ENCODE results near the gene ZDHHC22. TPM values are rescaled to one million over a fixed set of nuclear protein-coding genes. Genes with fewer than 3 reads are reported as not detected.

ZDHHC22 gene
- polyA plus RNA-seq, 3 donors, result 0.42 to 0.79 (median 0.55) TPM

GRCh38 chr14:77113644-77114043 is 27.9 kb downstream of the ZDHHC22 start:
- no peak for DNase-seq (ENCODE audit: extremely low read depth in 1 of 11, low read depth in 9 of 11, low spot score in 4 of 11)

DNA sequence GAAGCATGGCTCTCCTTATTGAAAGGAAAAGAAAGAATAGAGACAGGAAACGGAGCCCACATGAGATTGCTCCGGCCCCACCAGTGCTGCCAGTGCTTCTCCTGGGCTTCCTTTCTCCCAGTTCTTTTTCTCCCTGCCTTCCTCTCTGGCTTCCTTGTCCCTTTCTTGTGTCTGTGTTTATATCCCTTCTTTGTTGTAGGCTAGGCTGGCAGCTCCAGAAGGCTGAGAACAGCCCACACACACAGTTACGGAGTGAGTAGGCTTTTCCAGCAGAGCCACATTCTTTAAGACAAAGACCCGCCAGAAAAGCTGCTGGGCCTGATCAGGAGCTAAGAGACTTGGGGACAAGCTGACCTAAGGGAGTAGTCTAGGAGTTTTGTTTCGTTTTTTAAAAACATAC is 30.6 kb downstream of the ZDHHC22 start:
- no peak for DNase-seq (ENCODE audit: extremely low read depth in 1 of 11, low read depth in 9 of 11, low spot score in 4 of 11)

- DNase-seq (ENCODE audit: extremely low read depth in 1 of 11, low read depth in 9 of 11, low spot score in 4 of 11), result no peak
Observed at GRCh38 chr14:77110286-77110685, 31.3 kb downstream of the ZDHHC22 start.

- DNase-seq (ENCODE audit: extremely low read depth in 1 of 11, low read depth in 9 of 11, low spot score in 4 of 11), result no peak
Observed at GRCh38 chr14:77109656-77110055, 31.9 kb downstream of the ZDHHC22 start.

DNA sequence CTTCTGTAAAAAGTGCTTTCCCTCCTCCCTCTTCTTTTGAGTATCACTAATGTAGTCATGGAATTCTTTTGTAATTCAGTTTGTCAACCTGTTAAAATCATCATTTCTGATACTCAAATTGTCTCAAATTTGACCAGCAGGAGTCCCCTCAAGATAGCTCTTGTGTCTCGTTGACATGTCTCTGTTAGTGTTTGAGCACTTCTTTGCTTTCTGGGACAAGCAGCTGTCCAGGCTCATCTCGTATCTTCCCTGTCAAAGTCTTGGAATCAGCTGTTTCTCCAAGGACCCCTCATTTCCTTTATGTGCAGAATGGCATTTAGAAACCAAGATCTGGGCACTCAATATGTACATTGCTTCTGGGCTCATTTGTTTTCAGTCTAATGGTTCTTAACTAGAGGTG is 32.8 kb downstream of the ZDHHC22 start:
- no peak for DNase-seq (ENCODE audit: extremely low read depth in 1 of 11, low read depth in 9 of 11, low spot score in 4 of 11)

DNA sequence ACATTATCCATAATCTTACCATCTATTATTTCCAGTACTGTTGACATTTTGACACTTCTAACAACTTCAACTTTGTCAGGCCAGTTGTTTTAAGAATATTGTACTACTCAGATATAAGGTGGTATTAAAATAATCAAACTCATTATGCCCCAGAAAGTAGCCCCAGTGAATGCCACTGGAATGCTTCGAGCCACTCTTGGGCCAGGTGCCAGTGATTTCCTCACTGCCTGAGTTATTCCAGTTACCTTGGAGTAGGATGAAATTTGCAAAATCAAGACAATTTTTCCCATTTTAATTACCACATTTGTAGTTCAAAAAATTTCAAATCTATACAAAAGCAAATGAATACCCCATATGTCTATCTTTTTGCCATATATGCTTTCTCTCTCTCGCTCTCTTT is 34.4 kb downstream of the ZDHHC22 start:
- no peak for DNase-seq (ENCODE audit: extremely low read depth in 1 of 11, low read depth in 9 of 11, low spot score in 4 of 11)

- DNase-seq (ENCODE audit: extremely low read depth in 1 of 11, low read depth in 9 of 11, low spot score in 4 of 11), result no peak
Observed at GRCh38 chr14:77106666-77107065, 34.9 kb downstream of the ZDHHC22 start.

DNA sequence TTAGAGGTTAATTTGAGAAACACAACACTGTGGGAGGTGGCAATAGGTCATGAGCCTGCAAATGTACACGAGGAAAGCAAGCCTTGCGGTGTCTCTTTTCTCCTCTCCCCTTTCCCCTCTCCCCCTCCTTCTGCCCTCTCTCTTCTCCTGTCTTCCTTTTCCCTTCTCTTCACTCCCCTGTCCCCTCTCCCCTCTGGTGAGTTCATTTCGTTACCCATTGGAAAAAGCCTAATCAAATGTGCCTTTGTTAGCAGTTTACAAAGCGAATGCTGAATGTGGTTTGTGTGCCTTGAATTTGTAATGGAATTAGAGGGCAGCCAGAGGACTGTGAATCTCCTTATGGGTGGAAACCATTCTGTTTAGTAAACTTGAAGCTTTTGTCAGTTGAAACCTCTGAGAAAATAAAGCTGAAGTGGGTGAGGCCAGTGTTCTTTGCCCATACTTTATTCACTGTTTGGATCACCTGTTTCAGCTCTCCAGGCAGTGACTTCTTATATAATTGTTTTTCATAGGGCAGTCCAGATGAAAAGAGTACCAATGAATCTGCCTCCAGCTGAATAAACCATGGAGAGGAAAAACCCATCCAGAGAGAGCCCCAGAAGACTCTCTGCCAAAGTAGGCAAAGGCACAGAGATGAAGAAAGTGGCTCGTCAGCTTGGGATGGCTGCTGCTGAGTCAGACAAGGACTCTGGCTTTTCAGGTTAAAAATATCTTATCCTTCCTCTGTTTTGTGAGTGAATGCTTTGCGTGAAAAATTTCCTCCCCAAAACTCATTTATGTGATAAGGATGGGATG is 36.2 kb downstream of the ZDHHC22 start:
- no peak for DNase-seq (ENCODE audit: extremely low read depth in 1 of 11, low read depth in 9 of 11, low spot score in 4 of 11)

DNA sequence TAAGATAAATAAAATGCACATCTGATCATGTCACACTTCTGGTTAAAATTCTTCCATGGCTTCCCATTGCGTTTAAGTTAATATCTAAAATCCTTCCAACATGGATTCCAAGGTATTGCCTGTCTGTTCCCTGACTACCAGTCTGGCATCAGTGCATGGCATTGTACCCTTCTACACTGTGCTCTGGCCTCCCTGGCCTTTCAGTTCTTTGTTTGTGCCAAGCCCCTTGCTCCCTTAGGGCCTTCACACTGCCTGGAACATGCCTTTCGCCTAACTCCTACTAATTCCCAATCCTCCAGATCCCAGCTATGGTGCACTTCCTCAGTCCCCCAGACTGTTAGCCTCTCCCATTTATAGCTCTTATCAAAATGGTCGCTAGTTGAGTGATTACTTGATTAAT is 37.2 kb downstream of the ZDHHC22 start:
- DNase-seq (ENCODE audit: extremely low read depth in 1 of 11, low read depth in 9 of 11, low spot score in 4 of 11), result no peak

DNA sequence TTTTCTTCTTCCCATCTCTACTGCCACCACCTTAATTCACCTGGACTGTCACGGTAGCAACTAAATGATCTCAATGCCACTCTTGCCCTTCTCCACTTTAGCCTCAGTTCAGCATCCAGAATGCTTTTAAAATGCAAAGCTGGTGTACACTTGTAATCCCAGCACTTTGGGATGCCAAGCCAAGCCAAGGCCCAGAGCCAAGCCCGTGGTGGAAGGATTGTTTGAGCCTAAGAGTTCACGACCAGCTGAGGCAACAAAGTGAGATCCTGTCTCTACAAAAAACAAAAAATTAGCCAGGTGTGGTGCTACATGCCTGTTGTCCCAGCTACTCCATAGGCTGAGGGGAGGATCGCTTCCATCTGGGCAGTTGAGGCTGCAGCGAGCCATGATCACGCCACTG is 37.6 kb downstream of the ZDHHC22 start:
- no peak for DNase-seq (ENCODE audit: extremely low read depth in 1 of 11, low read depth in 9 of 11, low spot score in 4 of 11)

DNA sequence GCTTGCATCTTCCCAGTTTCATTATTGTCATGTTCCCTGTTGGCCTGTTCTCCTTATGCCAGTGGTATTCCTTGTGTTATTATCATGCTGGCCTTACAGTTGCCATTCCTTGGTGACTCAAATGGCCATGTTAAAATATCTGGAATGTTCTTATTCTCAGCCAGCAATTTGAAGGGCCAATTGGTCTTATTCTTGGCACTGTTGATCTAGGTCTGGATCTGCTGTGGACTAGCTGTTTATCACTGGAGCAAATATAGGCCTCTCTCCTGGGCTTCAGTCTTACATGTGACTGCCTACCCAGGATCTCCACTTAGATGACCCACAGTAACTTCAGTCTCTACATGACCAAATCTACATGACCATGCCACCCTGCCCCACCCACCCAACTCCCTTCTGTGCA is 38.1 kb downstream of the ZDHHC22 start:
- no peak for DNase-seq (ENCODE audit: extremely low read depth in 1 of 11, low read depth in 9 of 11, low spot score in 4 of 11)

DNA sequence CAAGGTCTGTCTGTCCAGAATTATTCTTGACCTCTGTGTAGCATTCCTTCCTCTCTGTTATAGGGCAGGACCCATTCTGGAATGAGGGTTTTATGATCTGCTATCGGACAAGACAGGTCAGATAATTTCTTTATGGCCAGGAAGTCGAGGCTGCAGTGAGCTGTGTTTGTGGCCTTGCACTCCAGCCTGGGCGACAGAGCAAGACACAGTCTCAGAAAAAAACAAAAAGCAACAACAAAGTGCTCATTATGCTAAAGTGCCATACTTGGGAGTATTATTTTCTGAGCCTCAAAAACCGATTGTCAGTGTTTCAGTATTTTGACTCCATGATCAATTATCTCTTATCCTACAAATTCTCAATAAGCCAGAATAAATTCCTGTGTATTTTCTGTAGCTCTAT is 39.4 kb downstream of the ZDHHC22 start:
- no peak for DNase-seq (ENCODE audit: extremely low read depth in 1 of 11, low read depth in 9 of 11, low spot score in 4 of 11)

DNA sequence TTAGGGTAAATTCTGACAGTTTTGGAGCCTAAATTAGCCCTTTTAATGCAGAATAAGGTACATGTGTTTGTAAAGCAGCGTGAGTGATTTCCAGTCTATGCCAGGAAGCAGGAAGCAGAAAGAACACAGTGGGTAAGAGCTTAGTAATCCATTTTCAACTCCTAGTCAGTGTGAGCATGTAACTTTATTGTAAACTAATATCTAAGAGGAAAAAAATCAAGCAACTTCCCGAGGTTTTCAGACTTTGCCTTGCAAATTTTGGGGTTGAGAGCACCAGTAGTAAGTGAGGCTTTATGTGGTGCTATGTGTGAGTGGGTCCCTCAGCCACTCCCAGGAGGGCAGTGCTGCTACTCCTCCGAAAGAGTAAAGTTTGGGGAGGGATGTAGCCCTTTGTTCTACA is 40.6 kb downstream of the ZDHHC22 start:
- DNase-seq (ENCODE audit: extremely low read depth in 1 of 11, low read depth in 9 of 11, low spot score in 4 of 11), result no peak

DNA sequence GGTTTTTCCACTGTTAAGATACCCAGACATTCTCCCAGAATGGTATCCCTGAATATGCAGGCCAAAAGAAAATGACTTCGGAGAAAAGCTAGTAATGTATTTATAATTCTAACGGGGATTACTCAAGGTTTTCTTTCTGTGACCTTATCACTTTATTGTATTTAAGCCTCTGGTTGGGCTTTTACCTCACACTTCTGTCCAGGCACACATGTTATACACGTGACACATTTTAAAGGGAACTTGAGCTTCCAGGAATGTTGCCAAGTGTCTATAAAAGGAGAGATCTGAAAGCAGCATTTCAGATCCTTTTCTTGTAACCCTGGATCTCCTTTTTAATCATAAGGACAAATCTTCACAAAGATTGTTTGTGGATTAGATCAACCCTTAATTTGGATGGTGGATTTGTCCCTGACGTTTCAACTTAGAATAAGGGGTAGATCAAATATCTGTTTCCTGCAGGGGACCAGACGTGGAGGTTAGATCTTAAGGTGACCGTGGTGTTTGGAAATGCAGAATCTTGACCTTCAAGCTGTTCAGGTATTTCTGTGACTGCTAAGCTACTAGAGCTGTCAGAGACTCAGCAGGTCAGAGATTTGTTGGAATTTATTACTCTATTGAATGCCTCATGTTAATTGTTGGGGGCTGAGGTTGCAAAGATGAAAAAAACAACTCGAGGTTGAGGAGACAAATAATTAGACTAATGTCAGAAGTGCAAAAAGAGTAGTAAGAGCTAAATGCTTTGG is 42.0 kb downstream of the ZDHHC22 start:
- peak in 1 of 11 donors; percentile 46 for DNase-seq (ENCODE audit: extremely low read depth in 1 of 11, low read depth in 9 of 11, low spot score in 4 of 11)

DNA sequence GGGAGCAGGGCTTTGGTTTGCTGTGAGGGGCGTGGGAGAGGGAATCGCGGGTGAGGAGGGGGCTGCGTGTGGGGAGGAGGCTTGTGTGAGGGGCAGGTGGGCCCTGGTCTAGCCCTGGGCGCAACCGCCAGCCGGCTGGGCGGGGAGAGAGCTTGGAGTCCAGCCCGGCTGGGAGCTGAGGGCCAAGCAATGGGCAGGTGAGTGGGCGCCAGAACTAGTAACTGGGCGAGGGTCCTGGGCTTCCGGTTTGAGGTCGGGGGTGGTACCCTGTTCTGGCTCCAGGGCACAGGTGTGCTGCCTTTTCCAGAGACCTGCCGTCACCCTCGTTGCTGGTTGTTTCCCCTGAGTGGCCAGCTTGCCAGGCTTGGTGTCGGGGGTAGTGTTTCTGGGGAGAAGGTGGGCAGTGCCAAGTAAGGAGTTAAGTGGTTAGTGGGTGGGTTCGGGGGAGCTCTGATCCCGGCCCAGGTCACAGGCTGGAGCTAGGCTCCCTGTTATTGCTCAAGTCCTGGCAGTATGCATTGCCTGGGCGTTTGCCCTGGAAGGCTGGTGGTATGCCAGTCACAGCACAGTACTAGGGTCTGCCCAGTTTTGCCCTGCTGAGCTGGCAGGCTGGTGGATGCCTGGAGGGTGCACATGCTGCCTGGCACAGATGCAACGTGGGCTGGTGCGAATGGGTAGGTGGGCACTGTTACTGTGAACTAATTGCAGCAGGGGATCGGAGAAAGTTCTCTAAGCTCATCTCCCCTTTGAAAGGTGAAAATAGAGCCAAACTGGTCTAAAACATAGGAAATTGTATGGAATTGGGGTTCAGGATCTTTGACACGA is 42.9 kb downstream of the ZDHHC22 start:
- no peak for DNase-seq (ENCODE audit: extremely low read depth in 1 of 11, low read depth in 9 of 11, low spot score in 4 of 11)

DNA sequence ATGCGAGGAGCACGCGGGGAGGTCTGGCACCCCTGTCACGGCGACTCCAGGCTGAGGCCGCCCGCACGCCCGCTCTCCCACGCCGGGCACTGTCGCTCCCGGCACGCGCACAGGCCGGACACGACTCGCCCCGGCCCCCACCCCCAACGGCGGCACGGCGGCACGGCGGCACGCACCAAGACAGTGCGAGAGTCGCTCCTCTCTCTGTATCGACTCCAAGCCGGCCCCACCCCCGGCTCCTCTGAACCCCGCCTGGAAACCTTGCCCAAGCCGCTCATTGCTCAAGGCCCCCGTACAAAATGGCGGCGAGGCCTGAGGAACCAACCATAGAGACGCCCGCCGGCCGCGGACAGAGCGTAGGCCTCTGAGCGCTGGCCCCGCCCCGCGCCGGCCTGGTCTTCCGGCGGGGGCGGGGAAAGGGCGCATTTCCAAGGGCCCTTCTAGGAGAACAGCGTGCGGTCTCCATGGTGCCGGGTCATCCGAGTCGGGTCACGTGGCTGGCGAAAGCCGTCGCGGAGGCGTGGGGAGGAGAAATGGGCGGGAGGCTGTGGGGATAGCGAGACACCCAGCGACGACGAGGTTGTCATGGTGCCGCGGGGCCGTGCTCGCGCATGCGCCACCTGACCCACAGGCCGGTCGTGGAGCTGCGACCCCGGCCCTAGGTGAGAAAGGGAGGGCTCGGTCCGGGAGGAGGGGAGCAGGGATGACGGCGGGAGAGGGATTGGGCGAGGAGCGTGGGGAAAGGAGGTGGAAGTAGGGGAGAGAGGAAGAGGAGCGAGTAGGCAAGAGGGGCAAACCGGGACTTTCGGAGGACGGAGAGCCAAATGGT is 43.7 kb downstream of the ZDHHC22 start, which contains the start of gene CIPC:
CIPC (plus strand) TSS at position 559 of the 829 bp plus-strand sequence. CDS start 7,451 bp downstream, outside the sequence.
- peak; percentile 96 to 99 (median 99) for DNase-seq (ENCODE audit: extremely low read depth in 1 of 11, low read depth in 9 of 11, low spot score in 4 of 11)

- DNase-seq (ENCODE audit: extremely low read depth in 1 of 11, low read depth in 9 of 11, low spot score in 4 of 11), result peak in 1 of 11 donors; percentile 71
Observed at GRCh38 chr14:77097006-77097699, 44.4 kb downstream of the ZDHHC22 start.

- DNase-seq (ENCODE audit: extremely low read depth in 1 of 11, low read depth in 9 of 11, low spot score in 4 of 11), result peak in 9 of 11 donors; percentile 69 to 84 (median 76)
Observed at GRCh38 chr14:77094672-77095284, 46.8 kb downstream of the ZDHHC22 start.
